ENCODE results near the gene HS6ST3.

Gene HS6ST3

GRCh38 chr13:96342852-96343465 is 253.1 kb downstream of the HS6ST3 start:
- no peak for DNase-seq

GRCh38 chr13:96346921-96347320 is 257.0 kb downstream of the HS6ST3 start:
- DNase-seq, result no peak

- DNase-seq, result no peak
Measured at GRCh38 chr13:96373597-96373996, 283.7 kb downstream of the HS6ST3 start.

GRCh38 chr13:96377835-96378234 is 287.9 kb downstream of the HS6ST3 start:
- no peak for DNase-seq

- no peak for DNase-seq
Measured at GRCh38 chr13:96379967-96380366, 290.1 kb downstream of the HS6ST3 start.

- DNase-seq, result no peak
Measured at GRCh38 chr13:96381681-96382080, 291.8 kb downstream of the HS6ST3 start.

- no peak for DNase-seq
Measured at GRCh38 chr13:96388598-96388997, 298.7 kb downstream of the HS6ST3 start.

- no peak for DNase-seq
Measured at GRCh38 chr13:96391606-96392005, 301.7 kb downstream of the HS6ST3 start.

GRCh38 chr13:96397807-96398206 is 307.9 kb downstream of the HS6ST3 start:
- DNase-seq, result no peak

GRCh38 chr13:96398486-96398885 is 308.6 kb downstream of the HS6ST3 start:
- no peak for DNase-seq

- DNase-seq, result no peak
Measured at GRCh38 chr13:96403241-96403640, 313.3 kb downstream of the HS6ST3 start.

- DNase-seq, result no peak
Measured at GRCh38 chr13:96403651-96404050, 313.7 kb downstream of the HS6ST3 start.

- no peak for DNase-seq
Measured at GRCh38 chr13:96415831-96416385, 326.0 kb downstream of the HS6ST3 start.

- DNase-seq, result peak; percentile 16
Measured at GRCh38 chr13:96417939-96418685, 328.2 kb downstream of the HS6ST3 start.

- DNase-seq, result no peak
Measured at GRCh38 chr13:96421314-96421713, 331.4 kb downstream of the HS6ST3 start.

- DNase-seq, result no peak
Measured at GRCh38 chr13:96422002-96422401, 332.1 kb downstream of the HS6ST3 start.

- DNase-seq, result peak; percentile 56
Measured at GRCh38 chr13:96426167-96426566, 336.3 kb downstream of the HS6ST3 start.

- DNase-seq, result no peak
Measured at GRCh38 chr13:96428911-96429310, 339.0 kb downstream of the HS6ST3 start.

- DNase-seq, result no peak
Measured at GRCh38 chr13:96431044-96431581, 341.2 kb downstream of the HS6ST3 start.

GRCh38 chr13:96444676-96445075 is 354.8 kb downstream of the HS6ST3 start:
- no peak for DNase-seq

- no peak for DNase-seq
Measured at GRCh38 chr13:96449920-96450319, 360.0 kb downstream of the HS6ST3 start.

GRCh38 chr13:96450326-96451020 is 360.6 kb downstream of the HS6ST3 start:
- DNase-seq, result no peak

- no peak for DNase-seq
Measured at GRCh38 chr13:96454466-96454865, 364.6 kb downstream of the HS6ST3 start.

Measured in NCI-H345 (cell line).